ENCODE data around the gene ACER3.

Gene ACER3

GRCh38 chr11:76903325-76903724 lies 42.6 kb downstream of the ACER3 start:
- no peak for ATAC-seq
- TF ChIP-seq BACH2 (CRISPR knock-in tag; IDR thresholded peaks at IDR 0.05; ENCODE audit: borderline replicate concordance) (no peak), ISL1 (CRISPR knock-in tag; IDR thresholded peaks at IDR 0.05) (no peak), ZNF70 (CRISPR knock-in tag; IDR thresholded peaks at IDR 0.05) (no peak), CSRNP3 (CRISPR knock-in tag; IDR thresholded peaks at IDR 0.05) (no peak), RARB (CRISPR knock-in tag; IDR thresholded peaks at IDR 0.05) (no peak), GLIS3 (CRISPR knock-in tag; IDR thresholded peaks at IDR 0.05) (no peak), SNAI2 (CRISPR knock-in tag; IDR thresholded peaks at IDR 0.05) (no peak), PPARA (CRISPR knock-in tag; IDR thresholded peaks at IDR 0.05; ENCODE audit: borderline replicate concordance) (no peak), TOX (CRISPR knock-in tag; IDR thresholded peaks at IDR 0.05; ENCODE audit: borderline replicate concordance) (no peak), ZC3H10 (CRISPR knock-in tag; IDR thresholded peaks at IDR 0.05) (no peak), ZFP3 (CRISPR knock-in tag; IDR thresholded peaks at IDR 0.05) (no peak), OSR1 (CRISPR knock-in tag; IDR thresholded peaks at IDR 0.05) (no peak), ESRRG (CRISPR knock-in tag; IDR thresholded peaks at IDR 0.05) (no peak), ZNF8 (CRISPR knock-in tag; IDR thresholded peaks at IDR 0.05) (no peak), ARNTL (CRISPR knock-in tag; IDR thresholded peaks at IDR 0.05; ENCODE audit: borderline replicate concordance, low read depth) (no peak), PATZ1 (CRISPR knock-in tag; IDR thresholded peaks at IDR 0.05; ENCODE audit: borderline replicate concordance) (no peak)
- TF ChIP-seq, protein P1, sequence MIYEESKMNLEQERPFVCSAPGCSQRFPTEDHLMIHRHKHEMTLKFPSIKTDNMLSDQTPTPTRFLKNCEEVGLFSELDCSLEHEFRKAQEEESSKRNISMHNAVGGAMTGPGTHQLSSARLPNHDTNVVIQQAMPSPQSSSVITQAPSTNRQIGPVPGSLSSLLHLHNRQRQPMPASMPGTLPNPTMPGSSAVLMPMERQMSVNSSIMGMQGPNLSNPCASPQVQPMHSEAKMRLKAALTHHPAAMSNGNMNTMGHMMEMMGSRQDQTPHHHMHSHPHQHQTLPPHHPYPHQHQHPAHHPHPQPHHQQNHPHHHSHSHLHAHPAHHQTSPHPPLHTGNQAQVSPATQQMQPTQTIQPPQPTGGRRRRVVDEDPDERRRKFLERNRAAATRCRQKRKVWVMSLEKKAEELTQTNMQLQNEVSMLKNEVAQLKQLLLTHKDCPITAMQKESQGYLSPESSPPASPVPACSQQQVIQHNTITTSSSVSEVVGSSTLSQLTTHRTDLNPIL (CRISPR knock-in tag; IDR thresholded peaks at IDR 0.05; ENCODE audit: low read depth): no peak
- TF ChIP-seq, protein P2, sequence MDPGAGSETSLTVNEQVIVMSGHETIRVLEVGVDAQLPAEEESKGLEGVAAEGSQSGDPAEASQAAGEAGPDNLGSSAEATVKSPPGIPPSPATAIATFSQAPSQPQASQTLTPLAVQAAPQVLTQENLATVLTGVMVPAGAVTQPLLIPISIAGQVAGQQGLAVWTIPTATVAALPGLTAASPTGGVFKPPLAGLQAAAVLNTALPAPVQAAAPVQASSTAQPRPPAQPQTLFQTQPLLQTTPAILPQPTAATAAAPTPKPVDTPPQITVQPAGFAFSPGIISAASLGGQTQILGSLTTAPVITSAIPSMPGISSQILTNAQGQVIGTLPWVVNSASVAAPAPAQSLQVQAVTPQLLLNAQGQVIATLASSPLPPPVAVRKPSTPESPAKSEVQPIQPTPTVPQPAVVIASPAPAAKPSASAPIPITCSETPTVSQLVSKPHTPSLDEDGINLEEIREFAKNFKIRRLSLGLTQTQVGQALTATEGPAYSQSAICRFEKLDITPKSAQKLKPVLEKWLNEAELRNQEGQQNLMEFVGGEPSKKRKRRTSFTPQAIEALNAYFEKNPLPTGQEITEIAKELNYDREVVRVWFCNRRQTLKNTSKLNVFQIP (CRISPR knock-in tag; IDR thresholded peaks at IDR 0.05; ENCODE audit: borderline replicate concordance, low read depth): no peak
- TF ChIP-seq, protein P3, sequence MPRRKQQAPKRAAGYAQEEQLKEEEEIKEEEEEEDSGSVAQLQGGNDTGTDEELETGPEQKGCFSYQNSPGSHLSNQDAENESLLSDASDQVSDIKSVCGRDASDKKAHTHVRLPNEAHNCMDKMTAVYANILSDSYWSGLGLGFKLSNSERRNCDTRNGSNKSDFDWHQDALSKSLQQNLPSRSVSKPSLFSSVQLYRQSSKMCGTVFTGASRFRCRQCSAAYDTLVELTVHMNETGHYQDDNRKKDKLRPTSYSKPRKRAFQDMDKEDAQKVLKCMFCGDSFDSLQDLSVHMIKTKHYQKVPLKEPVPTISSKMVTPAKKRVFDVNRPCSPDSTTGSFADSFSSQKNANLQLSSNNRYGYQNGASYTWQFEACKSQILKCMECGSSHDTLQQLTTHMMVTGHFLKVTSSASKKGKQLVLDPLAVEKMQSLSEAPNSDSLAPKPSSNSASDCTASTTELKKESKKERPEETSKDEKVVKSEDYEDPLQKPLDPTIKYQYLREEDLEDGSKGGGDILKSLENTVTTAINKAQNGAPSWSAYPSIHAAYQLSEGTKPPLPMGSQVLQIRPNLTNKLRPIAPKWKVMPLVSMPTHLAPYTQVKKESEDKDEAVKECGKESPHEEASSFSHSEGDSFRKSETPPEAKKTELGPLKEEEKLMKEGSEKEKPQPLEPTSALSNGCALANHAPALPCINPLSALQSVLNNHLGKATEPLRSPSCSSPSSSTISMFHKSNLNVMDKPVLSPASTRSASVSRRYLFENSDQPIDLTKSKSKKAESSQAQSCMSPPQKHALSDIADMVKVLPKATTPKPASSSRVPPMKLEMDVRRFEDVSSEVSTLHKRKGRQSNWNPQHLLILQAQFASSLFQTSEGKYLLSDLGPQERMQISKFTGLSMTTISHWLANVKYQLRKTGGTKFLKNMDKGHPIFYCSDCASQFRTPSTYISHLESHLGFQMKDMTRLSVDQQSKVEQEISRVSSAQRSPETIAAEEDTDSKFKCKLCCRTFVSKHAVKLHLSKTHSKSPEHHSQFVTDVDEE (CRISPR knock-in tag; IDR thresholded peaks at IDR 0.05): no peak

GRCh38 chr11:76910620-76911414 lies 50.1 kb downstream of the ACER3 start:
- no peak for TF ChIP-seq ESRRG (CRISPR knock-in tag; IDR thresholded peaks at IDR 0.05)
- no peak for TF ChIP-seq GLIS3 (CRISPR knock-in tag; IDR thresholded peaks at IDR 0.05)
- ATAC-seq: no peak

- TF ChIP-seq BACH2 (CRISPR knock-in tag; IDR thresholded peaks at IDR 0.05; ENCODE audit: borderline replicate concordance): no peak
- TF ChIP-seq SNAI2 (CRISPR knock-in tag; IDR thresholded peaks at IDR 0.05): no peak
- no peak for TF ChIP-seq ARNTL (CRISPR knock-in tag; IDR thresholded peaks at IDR 0.05; ENCODE audit: borderline replicate concordance, low read depth)
- no peak for TF ChIP-seq ZFP3 (CRISPR knock-in tag; IDR thresholded peaks at IDR 0.05)
- TF ChIP-seq PPARA (CRISPR knock-in tag; IDR thresholded peaks at IDR 0.05; ENCODE audit: borderline replicate concordance): no peak
- no peak for TF ChIP-seq ESRRG (CRISPR knock-in tag; IDR thresholded peaks at IDR 0.05)
- ATAC-seq: no peak
Observed at GRCh38 chr11:76911415-76911808, 50.7 kb downstream of the ACER3 start.

Data from SK-N-SH treated with all-trans-retinoic acid at 6 μM for 48 hours (cell line).